Left lobe of liver (tissue), 2 donors: Measurements from ENCODE around the gene TTC3. TPM values are rescaled to one million over a fixed set of nuclear protein-coding genes. Genes with fewer than 3 reads are reported as not detected.
"Not testable (repeated sequence)": the region's sequence is repeated elsewhere in the genome, so short reads cannot be mapped to it uniquely, and the experiment has no call there.

ENCODE experiments used
- ATAC-seq: fragments of 200-7000 bp; cut with Tn5 transposase; one replicate; pipeline ENCODE4 v1.9.1; 2020; ENCODE audit warnings: mild to moderate bottlenecking, moderate library complexity
- DNase-seq: peaks from one replicate; pipeline ENCODE4 v3.0.0-alpha.2; 2020; ENCODE audit warnings: low spot score
- total RNA-seq: library from RNA; stranded (reverse); gene quantifications from one replicate; pipeline ENCODE4 v1.2.1, GENCODE V29; 2021
- donor health status: DM: no; HTN: no; CAD: no; lungs with moderate emphysema.
- donor health status: DM: no; HTN: yes; CAD: no.

The TTC3 gene
- 50.5 TPM for total RNA-seq

- DNase-seq (peak; percentile 95), ATAC-seq (peak; percentile 81)
Measured at GRCh38 chr21:37072988-37073416, at the start of gene TTC3, which contains the start of gene PIGP. TSS of gene TTC3 (plus strand) at chr21:37073254. CDS start at chr21:37087258, 14,004 bp downstream. TSS of gene PIGP (minus strand) at chr21:37073071. CDS start at chr21:37072515, 556 bp downstream.

- ATAC-seq (no peak), DNase-seq (no peak)
Measured at GRCh38 chr21:37026499-37026898, 46.6 kb upstream of the TTC3 start.

GRCh38 chr21:37028570-37028969, 44.5 kb upstream of the TTC3 start:
- no peak for DNase-seq
- no peak for ATAC-seq

GRCh38 chr21:37030864-37031263, 42.2 kb upstream of the TTC3 start:
- ATAC-seq: no peak
- DNase-seq: no peak

- DNase-seq (no peak), ATAC-seq (no peak)
Measured at GRCh38 chr21:37032293-37032692, 40.8 kb upstream of the TTC3 start.

- ATAC-seq (no peak), DNase-seq (no peak)
Measured at GRCh38 chr21:37032877-37033471, 40.1 kb upstream of the TTC3 start.

GRCh38 chr21:37034394-37034793, 38.7 kb upstream of the TTC3 start:
- DNase-seq, ATAC-seq: not testable (repeated sequence)

- ATAC-seq (no peak), DNase-seq (no peak)
Measured at GRCh38 chr21:37036177-37036576, 36.9 kb upstream of the TTC3 start.

GRCh38 chr21:37039411-37040075, 33.5 kb upstream of the TTC3 start:
- DNase-seq (no peak), ATAC-seq (no peak)

GRCh38 chr21:37040212-37040611, 32.8 kb upstream of the TTC3 start:
- ATAC-seq: no peak
- DNase-seq: no peak

GRCh38 chr21:37041706-37042271, 31.3 kb upstream of the TTC3 start:
- DNase-seq: no peak
- ATAC-seq: no peak

GRCh38 chr21:37043818-37044217, 29.2 kb upstream of the TTC3 start:
- ATAC-seq: peak; percentile 42

GRCh38 chr21:37044643-37045042, 28.4 kb upstream of the TTC3 start:
- ATAC-seq (no peak), DNase-seq (no peak)

More at GRCh38 chr21:37043818-37044217, 29.2 kb upstream of the TTC3 start:
- DNase-seq: no peak

GRCh38 chr21:37045149-37045548, 27.9 kb upstream of the TTC3 start:
- DNase-seq (no peak), ATAC-seq (no peak)

GRCh38 chr21:37045556-37045955, 27.5 kb upstream of the TTC3 start:
- DNase-seq: no peak
- no peak for ATAC-seq

- ATAC-seq (no peak), DNase-seq (no peak)
Measured at GRCh38 chr21:37047079-37047478, 26.0 kb upstream of the TTC3 start.

- not testable (repeated sequence) for ATAC-seq, DNase-seq
Measured at GRCh38 chr21:37049741-37050140, 23.3 kb upstream of the TTC3 start.

GRCh38 chr21:37055271-37055855, 17.7 kb upstream of the TTC3 start:
- no peak for ATAC-seq
- no peak for DNase-seq

GRCh38 chr21:37057614-37058013, 15.4 kb upstream of the TTC3 start:
- DNase-seq (no peak), ATAC-seq (no peak)

- DNase-seq: no peak
- no peak for ATAC-seq
Measured at GRCh38 chr21:37058261-37058660, 14.8 kb upstream of the TTC3 start.

GRCh38 chr21:37059181-37059580, 13.9 kb upstream of the TTC3 start:
- DNase-seq: no peak
- ATAC-seq: no peak

- DNase-seq: no peak
- ATAC-seq: peak; percentile 19
Measured at GRCh38 chr21:37060296-37060695, 12.8 kb upstream of the TTC3 start.
